ENCODE data around the gene PRPH. TPM values are rescaled to one million over a fixed set of nuclear protein-coding genes. Genes with fewer than 3 reads are reported as not detected.
"Not testable (repeated sequence)": the region's sequence is repeated elsewhere in the genome, so short reads cannot be mapped to it uniquely, and the experiment has no call there.

Gene PRPH
- total and polyA plus RNA-seq, 9 of the 15 experiments (the other 6 are each of a cell fraction or from before 2014, with no cell fraction given), result 0.27 to 1.9 (median 1.3) TPM; not detected in 1

DNA sequence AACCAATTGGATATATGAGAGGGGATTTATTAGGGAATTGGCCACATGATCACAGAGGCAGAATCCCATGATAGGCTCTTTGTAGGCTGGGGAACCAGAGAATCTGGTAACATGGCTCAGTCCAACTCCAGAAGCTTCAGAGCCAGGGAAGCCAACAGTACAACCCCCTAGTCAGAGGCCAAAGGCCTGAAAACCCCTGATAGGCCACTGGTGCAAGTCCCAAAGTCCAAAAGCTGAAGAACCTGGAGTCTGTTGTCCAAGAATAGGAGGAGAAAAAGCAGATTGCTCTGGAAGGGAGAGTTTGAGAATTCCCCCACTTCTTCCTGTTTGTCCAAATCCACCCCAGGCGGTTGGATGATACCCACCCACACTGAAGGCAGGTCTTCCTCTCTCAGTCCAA is 19.9 kb downstream of the PRPH start:
- POLR2A ChIA-PET, result interaction anchor here (0.6 kb wide), 1 partner anchor 80 kb away, joined by 3 read pairs; no protein-coding TSS in a partner anchor
- H3K79me2 ChIP-seq (ENCODE audit: control insufficient read depth, insufficient read depth, low read length), result no peaks in the 10 kb centered on the region
- 70% methylated on average over 1 of the region's 1 CpG for WGBS (ENCODE audit: insufficient coverage, low coverage, missing lambda C conversion rate)

GRCh38 chr12:49317118-49317517 is 22.2 kb downstream of the PRPH start:
- 91% methylated on average over 10 of the region's 10 CpGs for WGBS (ENCODE audit: insufficient coverage, low coverage, missing lambda C conversion rate)
- H3K4me1 ChIP-seq (replicated peaks in 1 of 2; ENCODE audit: control insufficient read depth in 2 of 2, insufficient read depth in 2 of 2, low read length in 2 of 2); POLR2A ChIA-PET; intact Hi-C loops (cut with micrococcal nuclease); H2AFZ ChIP-seq (ENCODE audit: low read depth, low read length); H3K4me3 ChIP-seq; DNase-seq (ENCODE audit: extremely low read depth in 1 of 4, low spot score in 3 of 4); H3K27ac ChIP-seq (ENCODE audit: extremely low read depth, low read depth, low read length); FAIRE-seq; H3K9me1 ChIP-seq (ENCODE audit: control insufficient read depth, insufficient read depth, low read length); BruUV-seq (replicated peaks); in situ Hi-C loops (cut with MboI); H4K20me1 ChIP-seq (replicated peaks; ENCODE audit: control insufficient read depth, insufficient read depth, low read length); H3K4me2 ChIP-seq (ENCODE audit: insufficient read depth, low read length); CTCF ChIA-PET (ENCODE audit: low intra/inter-chr PET ratio); H3K27me3 ChIP-seq (ENCODE audit: control insufficient read depth in 2 of 2, insufficient read depth in 2 of 2, low read length in 2 of 2); H3K79me2 ChIP-seq (ENCODE audit: control insufficient read depth, insufficient read depth, low read length); H3K36me3 ChIP-seq (ENCODE audit: control insufficient read depth, insufficient read depth, low read length); H3K9ac ChIP-seq (ENCODE audit: insufficient read depth in 1 of 2, low read depth in 2 of 2, low read length in 2 of 2); H3K9me3 ChIP-seq (replicated peaks; ENCODE audit: control insufficient read depth, insufficient read depth, low read depth, low read length); ATAC-seq: not testable (repeated sequence)

More for the DNA sequence above, 19.9 kb downstream of the PRPH start:
- H3K36me3 ChIP-seq (ENCODE audit: control insufficient read depth, insufficient read depth, low read length), result no peaks in the 10 kb centered on the region
- TF ChIP-seq, protein P1, sequence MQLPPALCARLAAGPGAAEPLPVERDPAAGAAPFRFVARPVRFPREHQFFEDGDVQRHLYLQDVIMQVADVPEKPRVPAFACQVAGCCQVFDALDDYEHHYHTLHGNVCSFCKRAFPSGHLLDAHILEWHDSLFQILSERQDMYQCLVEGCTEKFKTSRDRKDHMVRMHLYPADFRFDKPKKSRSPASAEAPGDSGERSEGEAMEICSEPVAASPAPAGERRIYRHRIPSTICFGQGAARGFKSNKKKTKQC (CRISPR knock-in tag; IDR thresholded peaks at IDR 0.05), result no peak
- TF ChIP-seq ZNF707 (CRISPR knock-in tag; conservative IDR thresholded peaks at IDR 0.05), result no peak
- TF ChIP-seq PRDM10 (IDR thresholded peaks at IDR 0.05; ENCODE audit: partially characterized antibody), result peak; percentile 45
- H3K4me3 ChIP-seq, result no peak overlapping the region
- BruUV-seq (replicated peaks), result no TSS peak
- H3K4me1 ChIP-seq (replicated peaks in 1 of 2; ENCODE audit: control insufficient read depth in 2 of 2, insufficient read depth in 2 of 2, low read length in 2 of 2), result no peaks in the 10 kb centered on the region; a peak in 2 of 5 replicates
- H3K9me3 ChIP-seq (replicated peaks; ENCODE audit: control insufficient read depth, insufficient read depth, low read depth, low read length), result no peaks in the 10 kb centered on the region
- FAIRE-seq (no peak), ATAC-seq (no peak; the same call in 1 of the 3 replicates), DNase-seq (ENCODE audit: extremely low read depth in 1 of 4, low spot score in 3 of 4) (no peak)
- CTCF ChIA-PET (ENCODE audit: low intra/inter-chr PET ratio), result no interaction called here
- H2AFZ ChIP-seq (ENCODE audit: low read depth, low read length), result no peak overlapping the region
- H3K9ac ChIP-seq (ENCODE audit: insufficient read depth in 1 of 2, low read depth in 2 of 2, low read length in 2 of 2), result no peak overlapping the region; a peak in 1 of 4 replicates
- in situ Hi-C loops (cut with MboI), result no loop called here
- no peaks in the 10 kb centered on the region for H3K9me1 ChIP-seq (ENCODE audit: control insufficient read depth, insufficient read depth, low read length)
- intact Hi-C loops (cut with micrococcal nuclease), result no loop called here
- H3K4me2 ChIP-seq (ENCODE audit: insufficient read depth, low read length), result no peak overlapping the region
- no peak overlapping the region for H3K27ac ChIP-seq (ENCODE audit: extremely low read depth, low read depth, low read length)
- no peaks in the 10 kb centered on the region for H4K20me1 ChIP-seq (replicated peaks; ENCODE audit: control insufficient read depth, insufficient read depth, low read length)
- H3K27me3 ChIP-seq (ENCODE audit: control insufficient read depth in 2 of 2, insufficient read depth in 2 of 2, low read length in 2 of 2), result no peaks in the 10 kb centered on the region

Measured in K562 (cell line).